NCI-H446 treated with DMSO at 0.1 percent for 48 hours (cell line): Measurements from ENCODE around the gene CAND2.
"Not testable (repeated sequence)": the region's sequence is repeated elsewhere in the genome, so short reads cannot be mapped to it uniquely, and the experiment has no call there.

Experiments used
- DNase-seq: peaks from one replicate; lab custom pipeline; 2025; lab: John Stamatoyannopoulos, UW

CAND2 gene

GRCh38 chr3:12831301-12831866 lies 34.9 kb downstream of the CAND2 start:
- DNase-seq, result no peak

DNA sequence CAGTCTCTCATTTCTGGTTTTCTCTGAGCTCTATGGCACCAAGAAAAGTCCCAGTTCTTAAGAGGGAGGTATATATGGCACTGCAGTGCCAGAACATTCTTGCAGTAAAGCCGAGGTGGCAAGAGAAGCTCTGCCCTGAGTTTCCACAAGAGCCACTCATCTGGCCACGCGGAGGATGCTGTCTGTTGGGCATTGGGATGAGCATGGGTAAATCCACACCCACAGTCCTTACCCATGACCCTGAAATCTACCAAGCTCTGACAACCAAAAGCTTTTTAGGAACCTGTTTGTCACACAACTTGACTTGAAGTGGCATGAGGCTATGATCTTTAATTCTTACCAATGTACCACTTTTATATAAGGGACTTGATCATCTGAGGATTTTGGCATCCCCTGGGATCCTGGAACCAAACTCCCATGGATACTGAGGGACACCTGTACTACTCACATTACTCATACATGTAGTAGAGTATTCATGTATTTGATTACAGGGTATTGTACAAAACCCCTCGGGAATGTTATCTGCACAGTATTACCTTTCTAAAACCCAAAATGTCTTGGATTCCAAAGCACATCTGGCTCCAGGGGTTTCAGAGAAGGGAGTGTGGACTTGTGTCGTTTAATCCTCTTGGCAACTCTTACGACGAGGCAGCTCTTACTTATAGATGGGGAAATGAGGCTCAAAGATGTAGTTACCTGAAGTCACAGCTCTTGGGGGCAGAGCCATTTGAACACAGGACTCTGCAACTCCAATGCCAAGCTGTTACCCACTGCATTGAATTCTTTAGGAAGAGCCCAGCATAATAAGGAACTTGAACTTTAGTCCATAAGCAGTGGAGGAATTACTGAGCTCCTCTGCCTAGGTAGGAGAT lies 36.1 kb downstream of the CAND2 start:
- no peak for DNase-seq

- DNase-seq, result no peak
Observed at GRCh38 chr3:12833222-12834161, 37.0 kb downstream of the CAND2 start.

GRCh38 chr3:12835052-12835665 lies 38.7 kb downstream of the CAND2 start:
- no peak for DNase-seq

GRCh38 chr3:12837295-12837986 lies 41.0 kb downstream of the CAND2 start:
- DNase-seq, result no peak

- DNase-seq, result no peak
Observed at GRCh38 chr3:12838179-12838965, 41.9 kb downstream of the CAND2 start.

GRCh38 chr3:12839156-12839946 lies 42.9 kb downstream of the CAND2 start:
- DNase-seq, result no peak

- DNase-seq, result not testable (repeated sequence)
Observed at GRCh38 chr3:12840148-12840547, 43.7 kb downstream of the CAND2 start.

- DNase-seq, result no peak
Observed at GRCh38 chr3:12840591-12841148, 44.2 kb downstream of the CAND2 start.

GRCh38 chr3:12841149-12841969 lies 44.9 kb downstream of the CAND2 start, which contains the start of gene RPL32:
TSS of gene RPL32 (minus strand) at chr3:12841565. CDS start at chr3:12840237, 1,328 bp downstream.
- peak; percentile 85 for DNase-seq

DNA sequence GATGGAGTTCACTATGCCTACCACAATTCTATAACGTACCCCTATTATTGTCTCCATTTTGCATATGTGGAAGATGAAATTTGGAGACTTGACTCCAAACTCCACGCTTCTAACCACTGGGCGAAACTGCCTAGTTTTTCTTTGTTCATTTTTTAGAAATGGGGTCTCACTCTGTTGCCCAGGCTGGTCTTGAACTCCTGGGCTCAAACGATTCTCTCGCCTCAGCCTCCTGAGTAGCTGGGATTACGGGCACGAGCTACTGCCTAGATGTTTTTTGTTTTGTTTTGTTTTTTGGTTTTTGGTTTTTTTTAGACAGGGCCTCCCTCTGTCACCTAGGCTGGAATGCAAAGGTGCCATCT lies 45.5 kb downstream of the CAND2 start:
- DNase-seq, result no peak

GRCh38 chr3:12842469-12842868 lies 46.0 kb downstream of the CAND2 start:
- DNase-seq, result no peak

GRCh38 chr3:12845811-12846210 lies 49.3 kb downstream of the CAND2 start:
- no peak for DNase-seq

GRCh38 chr3:12852201-12852600 lies 55.7 kb downstream of the CAND2 start:
- no peak for DNase-seq

DNA sequence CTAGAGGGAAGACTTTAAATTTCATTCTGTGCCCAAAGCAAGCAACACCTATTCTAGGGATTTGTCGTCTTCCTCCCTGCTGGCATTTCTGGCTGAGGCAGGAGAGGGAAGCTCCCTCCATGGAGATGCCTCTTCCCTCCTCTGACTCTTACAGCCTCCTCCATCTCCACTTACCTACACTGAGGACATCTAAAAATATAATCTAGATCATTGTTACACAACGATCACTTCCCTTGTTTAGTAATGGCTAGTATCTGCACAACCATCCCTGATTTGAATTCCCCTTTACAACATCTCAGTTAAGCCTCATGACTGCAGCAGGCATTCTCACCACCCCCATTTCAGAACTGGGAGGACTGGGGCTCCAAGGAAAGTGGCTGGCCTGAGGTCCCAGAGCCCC lies 57.4 kb downstream of the CAND2 start:
- DNase-seq, result not testable (repeated sequence)

- DNase-seq, result no peak
Observed at GRCh38 chr3:12854565-12854964, 58.1 kb downstream of the CAND2 start.

DNA sequence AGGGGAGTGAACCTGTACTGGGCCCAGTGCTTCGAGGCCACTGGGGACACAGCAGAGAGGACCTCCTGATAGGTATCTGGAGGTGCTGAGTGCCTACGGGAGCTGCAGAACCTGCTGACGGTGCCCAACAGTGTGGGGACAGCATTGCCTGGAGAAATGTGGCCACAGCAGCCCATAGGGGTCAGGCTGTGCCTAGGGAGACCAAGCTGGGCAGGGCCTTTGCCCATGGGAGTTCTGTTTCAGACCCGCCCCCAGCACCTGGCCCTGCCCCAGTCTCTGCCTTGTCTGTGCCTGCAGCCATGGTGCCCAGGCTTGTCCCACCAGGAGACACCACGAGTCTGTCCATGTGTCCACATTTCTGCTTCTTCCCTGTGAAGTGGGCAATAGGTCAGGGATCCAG lies 60.1 kb downstream of the CAND2 start:
- DNase-seq, result no peak

GRCh38 chr3:12859840-12860239 lies 63.4 kb downstream of the CAND2 start:
- DNase-seq, result no peak

DNA sequence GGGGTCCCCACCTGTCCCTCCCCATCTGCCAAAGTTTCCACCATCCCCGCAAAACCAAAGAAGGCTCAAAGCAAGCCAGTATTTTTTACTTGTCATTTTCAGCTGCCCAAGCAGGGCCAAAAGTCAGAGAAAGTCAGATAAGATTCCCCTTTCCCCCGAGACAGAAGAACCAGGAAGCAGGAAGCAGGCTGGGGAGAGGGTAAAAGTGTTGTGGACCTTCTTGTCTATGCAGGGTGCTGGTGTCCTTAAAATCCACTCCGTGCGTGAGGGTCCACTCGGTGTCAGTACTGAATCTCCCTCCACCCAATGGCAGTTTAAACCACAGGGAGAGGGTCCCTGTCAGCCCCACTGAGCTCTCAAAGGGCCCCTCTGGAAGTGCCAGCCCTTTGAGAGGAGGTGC lies 65.1 kb downstream of the CAND2 start:
- DNase-seq, result no peak
